ENCODE data around the gene FLOT1.

- TF ChIP-seq ELF4 (IDR thresholded peaks at IDR 0.05) (no peak), SUZ12 (IDR thresholded peaks at IDR 0.05) (no peak)
Measured at GRCh38 chr6:30741063-30741779, 1.3 kb downstream of the FLOT1 start.

Data from HEK293T (cell line).